ENCODE measurements around the gene TENT5A. TPM values are rescaled to one million over a fixed set of nuclear protein-coding genes. Genes with fewer than 3 reads are reported as not detected.

The TENT5A gene
- total RNA-seq, 1 experiment from 2014 or later = 5.6 TPM

DNA sequence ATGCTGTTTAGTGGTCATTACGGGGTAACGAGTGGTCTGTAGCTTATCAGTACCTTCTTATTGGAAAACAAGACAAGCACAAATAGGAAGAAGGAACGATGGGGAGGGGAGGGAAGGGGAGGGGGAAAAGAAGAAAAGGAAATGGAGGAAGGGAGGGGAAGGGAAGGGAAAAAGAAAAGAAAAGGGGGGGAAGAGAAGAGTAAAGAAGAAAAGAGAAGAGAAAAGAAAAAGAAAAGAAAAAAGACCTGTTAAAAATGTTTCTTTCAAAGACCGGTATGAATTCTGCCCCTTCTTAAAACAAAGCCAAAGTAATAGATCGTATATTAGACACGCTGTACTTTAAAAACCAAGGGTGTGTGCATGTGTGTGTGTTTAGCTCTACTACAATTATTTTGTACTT is 2.4 kb upstream of the TENT5A start:
- Histone ChIP-seq H3K9me3 (ENCODE audit: low read length) (no peaks in the 10 kb centered on the region), H3K27me3 (ENCODE audit: low read length) (no peaks in the 10 kb centered on the region), H3K4me3 (ENCODE audit: low read length) (no peak overlapping the region), H2AFZ (ENCODE audit: low read length) (no peak overlapping the region; the same call in 1 of the 2 replicates), H3F3A (ENCODE audit: low read length, unreplicated experiment) (no peaks in the 10 kb centered on the region), H3K9ac (ENCODE audit: low read length) (no peak overlapping the region), H3K79me2 (ENCODE audit: low read length) (peaks cover 26% of the 10 kb centered on the region), H3K27ac (ENCODE audit: low read length) (no peak overlapping the region), H3K4me2 (ENCODE audit: low read length) (no peak overlapping the region), H3K9me2 (replicated peaks; ENCODE audit: low read length) (no peaks in the 10 kb centered on the region), H3K36me3 (ENCODE audit: low read depth, low read length) (peaks cover under 1% of the 10 kb centered on the region; the same call in 1 of the 2 replicates), H3K4me1 (ENCODE audit: insufficient read depth, low read length) (peaks cover 7% of the 10 kb centered on the region), H4K20me1 (ENCODE audit: low read length) (peaks cover 7% of the 10 kb centered on the region)
- no peak for ATAC-seq
- DNase-seq = no peak
- no peak for TF ChIP-seq EZH2phosphoT487 (IDR thresholded peaks at IDR 0.05; ENCODE audit: borderline replicate concordance, low read length)
- TF ChIP-seq, protein P1, sequence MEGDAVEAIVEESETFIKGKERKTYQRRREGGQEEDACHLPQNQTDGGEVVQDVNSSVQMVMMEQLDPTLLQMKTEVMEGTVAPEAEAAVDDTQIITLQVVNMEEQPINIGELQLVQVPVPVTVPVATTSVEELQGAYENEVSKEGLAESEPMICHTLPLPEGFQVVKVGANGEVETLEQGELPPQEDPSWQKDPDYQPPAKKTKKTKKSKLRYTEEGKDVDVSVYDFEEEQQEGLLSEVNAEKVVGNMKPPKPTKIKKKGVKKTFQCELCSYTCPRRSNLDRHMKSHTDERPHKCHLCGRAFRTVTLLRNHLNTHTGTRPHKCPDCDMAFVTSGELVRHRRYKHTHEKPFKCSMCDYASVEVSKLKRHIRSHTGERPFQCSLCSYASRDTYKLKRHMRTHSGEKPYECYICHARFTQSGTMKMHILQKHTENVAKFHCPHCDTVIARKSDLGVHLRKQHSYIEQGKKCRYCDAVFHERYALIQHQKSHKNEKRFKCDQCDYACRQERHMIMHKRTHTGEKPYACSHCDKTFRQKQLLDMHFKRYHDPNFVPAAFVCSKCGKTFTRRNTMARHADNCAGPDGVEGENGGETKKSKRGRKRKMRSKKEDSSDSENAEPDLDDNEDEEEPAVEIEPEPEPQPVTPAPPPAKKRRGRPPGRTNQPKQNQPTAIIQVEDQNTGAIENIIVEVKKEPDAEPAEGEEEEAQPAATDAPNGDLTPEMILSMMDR (conservative IDR thresholded peaks at IDR 0.05; ENCODE audit: low read depth, low read length) = no peak
- no peak for TF ChIP-seq EZH2 (IDR thresholded peaks at IDR 0.05; ENCODE audit: low read length, unreplicated experiment)
- POLR2A ChIA-PET (ENCODE audit: unreplicated experiment) = no interaction called here
- intact Hi-C loops (cut with micrococcal nuclease) = loop anchor here (5.0 kb wide), 5 partner anchors 182 to 1013 kb away; no protein-coding TSS in a partner anchor
- no TSS peak for BruUV-seq (replicated peaks)
- CTCF ChIA-PET = interaction anchor here (0.6 kb wide), 1 partner anchor 27 kb away, joined by 3 read pairs; no protein-coding TSS in a partner anchor

DNA sequence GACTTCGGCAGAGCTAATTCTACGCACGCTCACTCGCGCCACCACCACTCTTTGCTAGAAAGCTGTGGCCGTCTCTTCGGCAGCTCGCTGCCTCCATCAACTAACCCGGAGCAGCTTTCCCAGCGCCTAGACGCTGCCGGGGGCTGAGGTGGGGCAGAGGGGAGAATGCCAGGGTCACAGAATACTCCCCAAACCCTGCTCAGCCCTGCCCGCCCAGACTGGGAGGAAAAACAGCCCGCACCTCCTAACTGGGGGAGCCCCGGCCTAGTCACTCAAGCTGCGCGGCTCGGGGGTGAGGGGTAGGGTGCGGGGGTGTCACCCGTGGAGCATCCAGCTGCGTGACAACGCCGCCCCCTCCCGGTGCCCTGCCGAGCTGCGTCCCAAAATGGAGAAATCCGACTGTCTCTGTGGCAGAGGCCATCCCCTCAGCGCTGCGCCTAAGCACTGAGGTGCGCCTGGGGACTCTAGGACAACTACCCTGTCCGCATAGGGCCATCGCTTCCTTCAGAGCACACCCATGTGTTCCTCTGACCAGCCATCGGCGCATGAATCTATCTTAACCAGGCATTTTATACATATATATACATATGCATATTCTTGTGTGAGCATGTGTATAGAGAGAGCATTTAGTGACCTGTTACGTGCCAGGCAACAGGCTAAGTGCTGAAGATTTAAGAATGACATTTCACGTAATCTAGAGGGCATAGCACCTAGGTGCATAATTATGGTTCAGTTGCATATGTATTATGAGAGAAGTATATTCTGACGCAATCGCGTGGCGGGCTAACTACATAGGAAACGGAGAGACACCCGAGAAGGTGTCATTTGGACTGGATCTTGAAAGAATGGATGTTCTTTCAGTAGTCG is 1.5 kb upstream of the TENT5A start:
- ChIA-PET CTCF (interaction anchor here (0.6 to 1.7 kb wide), 3 partner anchors 186 to 512 kb away, joined by 3 to 5 read pairs (median 4); no protein-coding TSS in a partner anchor), POLR2A (ENCODE audit: unreplicated experiment) (interaction anchor here (0.6 kb wide), 2 partner anchors 13 to 141 kb away, joined by 4 to 8 read pairs; no protein-coding TSS in a partner anchor)
- H3K4me2 ChIP-seq (ENCODE audit: low read length) = peak overlapping the region; percentile 97
- peaks cover 16% of the 10 kb centered on the region for H3K4me1 ChIP-seq (ENCODE audit: insufficient read depth, low read length)
- H3K9me3 ChIP-seq (ENCODE audit: low read length) = no peaks in the 10 kb centered on the region
- no peaks in the 10 kb centered on the region for H3F3A ChIP-seq (ENCODE audit: low read length, unreplicated experiment)
- H3K27ac ChIP-seq (ENCODE audit: low read length) = peak overlapping the region; percentile 75
- BruUV-seq (replicated peaks) = no TSS peak
- H3K4me3 ChIP-seq (ENCODE audit: low read length) = peak overlapping the region; percentile 77
- peaks cover 13% of the 10 kb centered on the region for H4K20me1 ChIP-seq (ENCODE audit: low read length)
- peaks cover 35% of the 10 kb centered on the region for H3K79me2 ChIP-seq (ENCODE audit: low read length)
- no peaks in the 10 kb centered on the region for H3K9me2 ChIP-seq (replicated peaks; ENCODE audit: low read length)
- H2AFZ ChIP-seq (ENCODE audit: low read length) = peak overlapping the region; percentile 98
- intact Hi-C loops (cut with micrococcal nuclease) = loop anchor here (2.0 to 5.0 kb wide), 7 partner anchors 183 to 1012 kb away; no protein-coding TSS in a partner anchor
- peak; percentile 65 for DNase-seq
- TF ChIP-seq, protein P1 (conservative IDR thresholded peaks at IDR 0.05; ENCODE audit: low read depth, low read length) = peak; percentile 75
- TF ChIP-seq EZH2phosphoT487 (IDR thresholded peaks at IDR 0.05; ENCODE audit: borderline replicate concordance, low read length) = no peak
- TF ChIP-seq EZH2 (IDR thresholded peaks at IDR 0.05; ENCODE audit: low read length, unreplicated experiment) = no peak
- no peaks in the 10 kb centered on the region for H3K27me3 ChIP-seq (ENCODE audit: low read length)
- ATAC-seq = peak; percentile 39
- H3K9ac ChIP-seq (ENCODE audit: low read length) = peak overlapping the region; percentile 74
- peaks cover 3% of the 10 kb centered on the region; the same call in 1 of the 2 replicates for H3K36me3 ChIP-seq (ENCODE audit: low read depth, low read length)

Measured in PC-3 (cell line).